NCI-H2196 treated with DMSO at 0.1 percent for 48 hours (cell line): ENCODE measurements around the gene ARID1A.
"Not testable (repeated sequence)": the region's sequence is repeated elsewhere in the genome, so short reads cannot be mapped to it uniquely, and the experiment has no call there.

Experiments used
- DNase-seq: peaks from one replicate; lab custom pipeline; 2025; ENCODE audit not compliant: unreplicated experiment; lab: John Stamatoyannopoulos, UW

ARID1A gene

DNA sequence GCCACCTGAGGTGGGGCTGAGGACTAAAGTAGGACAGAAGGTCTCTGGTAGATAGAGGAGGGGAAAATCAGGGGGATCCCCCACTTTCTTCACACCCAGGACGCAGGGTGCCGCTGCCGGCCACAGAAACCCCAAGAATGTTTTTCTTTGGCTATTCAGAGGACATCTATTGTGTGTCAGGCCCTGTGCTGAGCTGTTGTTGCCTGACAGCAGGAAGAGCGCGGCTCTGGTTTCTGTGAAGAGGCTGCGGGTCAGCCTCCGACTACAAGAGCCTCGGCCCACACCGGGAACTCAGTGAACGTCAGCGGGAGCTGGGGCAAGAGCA is 91.5 kb downstream of the ARID1A start:
- no peak for DNase-seq

DNA sequence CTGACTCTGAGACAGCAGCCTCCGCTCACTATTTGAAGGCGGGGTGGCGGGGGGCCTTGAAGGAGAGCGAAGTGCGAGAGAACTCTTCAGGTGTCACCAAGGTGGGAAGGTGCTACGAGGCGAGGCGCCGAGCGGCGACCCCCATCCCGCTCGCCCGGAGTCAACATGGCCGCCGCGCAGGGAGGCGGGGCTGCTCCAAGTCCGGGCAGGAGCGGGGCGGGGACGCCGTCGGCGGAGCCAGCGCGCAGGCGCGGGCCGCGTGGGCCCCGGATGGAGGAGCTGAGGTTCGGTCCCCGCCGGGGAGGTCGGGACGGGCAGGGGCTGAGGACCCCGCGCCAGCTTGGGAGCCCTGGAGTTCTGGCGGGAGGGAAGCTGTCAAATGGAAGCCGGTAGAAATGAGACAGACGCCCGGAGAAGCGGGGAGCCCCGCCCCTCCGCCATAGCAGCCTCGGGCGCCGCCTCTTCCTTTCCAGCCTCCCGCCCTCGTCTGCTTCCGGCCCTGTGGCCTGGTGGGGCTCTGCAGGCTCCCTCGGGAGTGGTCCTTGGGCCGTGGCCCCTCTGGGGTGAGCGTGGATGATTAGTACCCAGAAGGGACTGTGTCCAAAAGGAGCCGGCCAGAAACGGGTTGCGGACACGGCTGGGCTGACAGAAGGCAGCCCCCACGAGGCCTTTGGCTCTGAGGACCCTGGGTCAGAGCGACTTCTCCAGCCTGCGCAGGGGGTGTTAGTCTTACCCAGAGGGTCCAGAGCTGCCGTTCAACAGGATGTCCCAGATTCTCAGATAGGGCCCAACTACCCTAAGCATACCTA is 92.1 kb downstream of the ARID1A start, which contains the start of gene PIGV:
PIGV (plus strand) TSS at position 245 of the 809 bp plus-strand sequence. CDS start 2,866 bp downstream, outside the sequence.
- DNase-seq, result peak; percentile 90

DNA sequence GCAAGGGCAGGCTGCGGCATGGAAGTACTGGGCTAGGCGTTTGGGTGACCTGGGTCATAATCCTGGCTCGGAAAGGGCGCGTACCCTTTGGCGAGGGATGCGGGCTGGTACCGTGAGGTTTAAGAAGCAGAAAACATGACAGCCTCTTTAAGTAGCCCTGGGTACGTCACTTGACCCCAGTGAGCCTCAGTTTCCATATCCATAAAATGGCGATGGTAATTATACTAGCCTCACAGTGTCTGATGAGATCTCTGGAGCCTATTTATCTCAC is 92.6 kb downstream of the ARID1A start:
- DNase-seq, result no peak

- DNase-seq, result peak; percentile 83
Measured at GRCh38 chr1:26788836-26789611, 93.2 kb downstream of the ARID1A start.

- DNase-seq, result no peak
Measured at GRCh38 chr1:26789612-26789865, 93.7 kb downstream of the ARID1A start.

- DNase-seq, result no peak
Measured at GRCh38 chr1:26789931-26790330, 94.1 kb downstream of the ARID1A start.

DNA sequence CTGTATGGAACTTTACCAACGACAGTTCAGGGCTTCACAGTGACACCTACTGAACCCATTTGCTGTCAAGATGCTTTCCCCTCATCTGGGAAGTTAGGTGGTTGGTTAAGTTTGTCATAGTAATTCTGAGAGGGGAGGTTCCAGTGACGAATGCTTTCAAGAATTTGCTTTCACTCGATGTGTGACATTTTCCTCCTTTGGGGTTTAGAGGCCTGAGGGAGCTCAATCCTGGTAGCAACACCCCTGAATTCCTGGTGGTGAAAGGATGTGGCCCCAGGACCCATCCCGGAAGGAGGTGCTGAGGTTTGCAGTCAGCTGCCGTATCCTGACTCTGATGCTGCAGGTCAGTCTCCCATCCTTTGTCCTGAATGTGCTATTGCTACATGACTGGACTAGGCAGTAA is 94.7 kb downstream of the ARID1A start:
- no peak for DNase-seq

DNA sequence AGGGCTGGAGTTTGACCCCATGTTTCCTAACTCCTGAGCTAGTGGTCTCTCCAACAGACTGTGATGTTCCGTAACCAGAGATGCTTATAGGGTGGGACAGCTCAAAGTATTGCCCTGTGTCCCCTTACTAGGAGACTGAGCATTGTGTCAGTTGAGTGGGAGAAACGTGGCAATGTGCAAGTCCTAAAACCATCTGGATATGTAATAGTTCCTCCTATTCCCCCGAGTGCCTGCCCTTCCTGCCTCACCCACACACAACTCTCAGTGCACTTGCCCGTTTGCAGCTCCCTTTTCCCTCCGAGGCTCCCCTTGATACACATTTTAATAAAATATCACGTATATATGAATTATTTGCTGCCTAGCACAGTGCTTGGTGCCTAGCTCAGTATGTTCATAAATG is 95.3 kb downstream of the ARID1A start:
- DNase-seq, result no peak

DNA sequence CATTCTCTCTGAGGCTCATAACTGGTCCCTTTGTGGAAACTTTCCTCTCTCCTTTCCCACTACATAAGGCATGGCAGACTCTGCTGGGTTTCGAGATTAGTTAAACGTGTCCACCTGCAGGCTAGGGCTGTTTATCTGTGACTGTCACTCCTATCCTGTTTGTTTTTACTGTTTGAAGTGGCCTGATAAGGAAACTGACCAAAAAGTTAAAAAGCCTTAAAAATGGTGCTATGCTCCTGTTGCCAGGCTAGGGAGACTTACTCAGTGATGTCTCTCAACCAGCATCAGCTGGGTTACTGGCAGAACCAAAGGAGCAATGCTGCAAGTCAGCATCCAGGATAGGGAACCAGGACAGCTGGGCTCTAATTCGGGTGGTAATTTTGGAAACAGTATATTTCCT is 95.8 kb downstream of the ARID1A start:
- no peak for DNase-seq

DNA sequence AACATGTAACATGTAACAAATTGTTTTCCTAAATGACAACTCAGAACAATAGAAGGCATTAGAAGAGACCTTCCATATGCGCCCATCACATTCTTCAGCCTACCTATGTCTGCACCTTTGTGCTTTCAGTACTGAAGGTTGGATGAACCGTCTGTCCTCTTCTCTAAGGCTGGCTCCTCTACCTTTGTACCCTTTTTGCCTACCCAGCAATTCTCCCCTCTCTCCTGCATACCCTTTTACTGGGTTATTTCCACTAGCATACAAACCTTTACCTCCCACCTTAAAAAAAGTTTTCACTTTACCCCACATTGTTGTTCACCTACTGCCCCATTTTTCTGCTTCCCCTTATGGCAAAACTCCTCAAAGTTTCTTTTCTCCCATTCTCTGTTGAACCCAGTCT is 97.1 kb downstream of the ARID1A start:
- no peak for DNase-seq

- no peak for DNase-seq
Measured at GRCh38 chr1:26794391-26794790, 98.6 kb downstream of the ARID1A start.

DNA sequence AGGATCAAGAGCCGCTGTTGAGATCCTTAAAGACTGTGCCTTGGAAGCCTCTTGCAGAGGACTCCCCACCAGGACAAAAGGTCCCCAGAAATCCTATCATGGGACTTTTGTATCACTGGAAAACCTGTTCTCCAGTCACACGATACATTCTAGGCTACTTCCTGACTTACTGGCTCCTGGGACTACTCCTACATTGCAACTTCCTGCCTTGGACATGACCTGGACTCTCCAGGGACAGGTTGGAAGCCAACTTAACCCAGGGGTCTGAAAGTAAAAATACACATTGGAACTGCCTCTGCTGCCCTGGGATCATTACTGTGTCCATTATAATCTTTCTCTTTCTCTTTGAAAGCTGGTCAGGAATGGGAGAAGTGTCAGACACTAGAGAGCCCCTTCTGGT is 101.8 kb downstream of the ARID1A start:
- DNase-seq, result no peak

DNA sequence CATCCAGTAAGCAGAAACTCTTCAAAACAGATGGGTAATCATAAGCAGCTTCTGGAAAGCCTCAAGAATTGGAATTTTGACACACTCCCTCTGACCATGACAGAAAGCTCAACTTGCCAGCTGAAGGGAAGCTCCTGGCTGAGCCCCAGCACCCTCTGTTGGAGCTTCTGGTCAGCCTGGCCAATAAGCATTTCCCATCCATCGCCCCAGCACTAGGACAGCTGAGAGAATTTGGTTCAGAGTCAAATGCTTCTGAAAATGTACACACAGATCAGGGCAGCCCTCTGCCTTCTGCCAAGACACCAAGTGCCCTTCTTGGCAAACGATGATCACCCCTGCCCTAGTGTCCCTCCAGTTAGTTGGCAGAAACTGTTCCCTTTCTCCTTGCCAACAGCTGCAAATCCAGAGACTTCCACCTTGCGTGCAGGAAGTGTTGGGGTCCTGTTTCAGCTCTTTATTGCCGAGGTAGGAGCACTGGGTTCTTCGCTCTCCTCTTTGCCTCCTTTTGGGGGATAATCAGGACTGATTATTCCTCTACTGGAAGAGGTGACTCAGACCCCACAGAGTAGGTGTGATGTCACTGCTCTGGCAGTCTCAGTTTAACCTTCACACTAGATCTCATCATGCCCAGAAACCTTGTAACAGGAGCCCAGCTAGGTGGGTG is 103.8 kb downstream of the ARID1A start:
- peak; percentile 99 for DNase-seq

- DNase-seq, result not testable (repeated sequence)
Measured at GRCh38 chr1:26803932-26804331, 108.1 kb downstream of the ARID1A start.

DNA sequence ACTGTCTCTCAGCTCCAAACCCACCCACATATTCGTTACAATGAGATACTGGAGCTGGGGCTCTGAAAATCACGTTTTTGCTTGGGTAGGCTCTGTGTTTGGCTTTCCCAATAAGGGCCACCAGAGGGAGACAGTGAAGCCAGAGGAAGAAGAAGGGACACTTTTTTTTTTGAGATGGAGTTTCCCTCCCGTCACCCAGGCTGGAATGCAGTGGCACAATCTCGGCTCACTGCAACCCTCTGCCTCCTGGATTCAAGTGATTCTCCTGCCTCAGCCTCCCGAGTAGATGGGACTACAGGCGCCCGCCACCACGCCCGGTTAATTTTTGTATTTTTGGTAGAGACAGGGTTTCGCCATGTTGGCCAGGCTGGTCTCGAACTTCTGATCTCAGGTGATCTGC is 114.3 kb downstream of the ARID1A start:
- DNase-seq, result peak; percentile 37

- no peak for DNase-seq
Measured at GRCh38 chr1:26811057-26811456, 115.2 kb downstream of the ARID1A start.

- DNase-seq, result no peak
Measured at GRCh38 chr1:26811708-26812107, 115.9 kb downstream of the ARID1A start.

DNA sequence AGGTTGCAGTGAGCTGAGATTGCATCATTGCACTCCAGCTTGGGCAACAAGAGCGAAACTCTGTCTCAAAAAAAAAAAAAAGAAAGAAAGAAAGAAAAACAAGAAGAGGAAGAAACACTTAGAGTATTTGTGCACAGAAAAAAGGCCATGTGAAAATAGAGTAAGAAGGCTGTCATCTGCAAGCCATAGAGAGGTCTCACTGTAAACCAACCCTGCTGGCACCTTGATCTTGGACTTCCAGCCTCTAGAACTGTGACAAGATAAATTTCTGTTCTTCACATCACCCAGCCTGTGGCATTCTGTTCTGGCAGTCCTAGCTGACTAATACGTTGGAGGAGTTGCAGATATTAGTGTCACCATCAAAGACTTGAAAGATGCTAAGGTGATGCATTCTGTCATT is 118.6 kb downstream of the ARID1A start:
- no peak for DNase-seq

GRCh38 chr1:26814893-26815292 is 119.1 kb downstream of the ARID1A start:
- no peak for DNase-seq

DNA sequence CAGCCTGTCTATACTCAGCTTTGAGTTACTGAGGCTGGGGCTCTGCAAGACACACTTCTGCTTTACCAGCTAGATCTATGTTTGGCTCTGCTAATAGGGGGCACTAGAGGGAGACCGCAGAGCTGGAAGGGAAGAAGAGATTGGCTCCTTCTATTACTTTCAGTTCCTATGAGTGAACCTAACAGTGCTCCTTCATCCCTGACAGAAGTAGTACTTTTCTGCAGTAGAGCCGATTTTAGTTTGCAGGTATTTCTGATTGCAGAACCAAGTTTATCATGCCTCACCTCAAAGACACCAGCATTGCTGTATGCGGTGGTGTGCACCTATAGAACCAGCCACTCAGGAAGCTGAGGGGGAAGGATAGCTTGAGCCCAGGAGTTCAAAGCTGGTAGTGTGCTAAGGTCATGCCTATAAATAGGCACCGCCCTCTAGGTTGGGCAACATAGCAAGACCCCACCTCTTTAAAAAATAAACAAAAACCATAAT is 125.0 kb downstream of the ARID1A start:
- DNase-seq, result no peak

DNA sequence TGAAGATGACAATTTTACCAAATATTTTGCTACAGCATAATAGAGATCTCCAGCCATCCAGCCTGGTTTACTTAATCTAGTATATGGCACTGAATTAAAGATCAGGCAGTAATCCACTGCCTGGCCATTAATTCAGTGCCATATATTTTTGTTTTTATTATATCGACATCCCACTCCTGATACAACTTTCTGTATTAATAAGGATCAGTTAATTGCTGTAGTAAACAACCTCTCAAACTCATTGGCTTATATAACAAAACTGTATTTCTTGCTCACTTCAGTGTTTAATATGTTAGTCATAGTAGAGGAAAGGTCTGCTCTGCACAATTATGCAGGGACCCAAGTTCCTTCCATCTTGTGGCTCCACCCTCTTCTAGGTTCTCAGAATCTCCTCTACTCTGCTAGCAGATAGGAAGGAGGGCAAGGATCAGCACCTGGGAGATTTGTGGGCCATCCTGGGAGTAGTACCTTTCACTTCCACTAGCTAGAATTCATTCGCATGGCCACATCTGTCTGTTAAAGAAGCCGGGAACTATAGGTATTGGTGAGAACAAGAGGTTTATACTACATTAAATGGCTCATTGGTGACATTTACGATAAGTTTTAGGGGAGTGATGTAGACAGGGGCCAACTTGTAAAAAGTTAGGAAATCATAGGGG is 127.1 kb downstream of the ARID1A start:
- no peak for DNase-seq

DNA sequence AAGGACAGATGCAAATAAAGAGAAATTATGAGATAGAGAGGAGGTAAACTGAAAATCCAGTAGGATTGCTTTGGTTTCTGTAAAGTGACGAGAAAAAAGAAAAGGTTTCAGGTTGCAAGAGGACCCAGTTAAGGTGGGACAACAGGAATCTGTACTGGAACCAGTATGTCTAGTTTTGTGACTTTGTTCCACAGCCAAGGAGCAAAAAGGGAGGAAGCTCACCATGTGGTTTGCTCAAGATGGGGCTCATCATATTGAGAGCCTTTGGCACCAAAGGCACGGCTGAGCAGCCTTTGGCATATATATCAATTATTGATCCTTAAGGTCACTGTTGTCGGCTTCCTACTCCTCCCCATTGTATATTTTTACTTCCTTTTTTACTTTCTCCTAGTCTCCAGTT is 128.9 kb downstream of the ARID1A start:
- DNase-seq, result no peak
